Keratinocyte (primary cell): ENCODE data around the gene CLDN5.

ENCODE experiments used
- EZH2 ChIP-seq: IDR thresholded peaks from one replicate; pipeline ENCODE4 v1.6.1; 2012; ENCODE audit warnings: inconsistent platforms, mild to moderate bottlenecking, low read length, moderate library complexity
- TF ChIP-seq, protein P1 (sequence below), 3 experiments: IDR thresholded peaks in 1 of 3; conservative IDR thresholded peaks in 1 of 3; optimal IDR thresholded peaks in 1 of 3; 2 replicates in 2 of 3; 3 replicates in 1 of 3; pipeline versions ENCODE3 to v1.5.1; 2011; ENCODE audit warnings: low read length in 3 of 3, mild to moderate bottlenecking in 3 of 3, moderate library complexity in 2 of 3, control low read depth in 1 of 3, inconsistent platforms in 1 of 3; ENCODE audit not compliant: insufficient read depth in 2 of 3; ENCODE audit errors: extremely low read depth in 1 of 3

DNA sequence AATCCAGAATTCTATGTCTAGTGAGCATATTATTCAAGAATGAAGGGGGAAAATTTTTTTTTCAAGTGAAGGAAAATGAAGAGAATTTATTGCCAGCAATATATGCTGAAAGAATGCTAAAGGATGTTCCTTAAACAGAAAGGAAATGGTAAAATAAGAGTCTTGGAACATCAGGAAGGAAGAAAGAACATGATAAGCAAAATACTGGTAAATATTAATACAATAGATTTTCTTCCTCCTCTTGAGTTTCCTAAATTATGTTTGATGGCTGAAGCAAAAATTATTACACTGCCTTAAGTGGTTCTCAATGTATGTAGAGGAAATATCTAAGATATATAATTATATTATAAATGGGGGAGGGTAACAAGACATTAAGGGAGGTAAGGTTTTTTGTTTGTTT, 9.6 kb upstream of the CLDN5 start:
- TF ChIP-seq, protein P1, sequence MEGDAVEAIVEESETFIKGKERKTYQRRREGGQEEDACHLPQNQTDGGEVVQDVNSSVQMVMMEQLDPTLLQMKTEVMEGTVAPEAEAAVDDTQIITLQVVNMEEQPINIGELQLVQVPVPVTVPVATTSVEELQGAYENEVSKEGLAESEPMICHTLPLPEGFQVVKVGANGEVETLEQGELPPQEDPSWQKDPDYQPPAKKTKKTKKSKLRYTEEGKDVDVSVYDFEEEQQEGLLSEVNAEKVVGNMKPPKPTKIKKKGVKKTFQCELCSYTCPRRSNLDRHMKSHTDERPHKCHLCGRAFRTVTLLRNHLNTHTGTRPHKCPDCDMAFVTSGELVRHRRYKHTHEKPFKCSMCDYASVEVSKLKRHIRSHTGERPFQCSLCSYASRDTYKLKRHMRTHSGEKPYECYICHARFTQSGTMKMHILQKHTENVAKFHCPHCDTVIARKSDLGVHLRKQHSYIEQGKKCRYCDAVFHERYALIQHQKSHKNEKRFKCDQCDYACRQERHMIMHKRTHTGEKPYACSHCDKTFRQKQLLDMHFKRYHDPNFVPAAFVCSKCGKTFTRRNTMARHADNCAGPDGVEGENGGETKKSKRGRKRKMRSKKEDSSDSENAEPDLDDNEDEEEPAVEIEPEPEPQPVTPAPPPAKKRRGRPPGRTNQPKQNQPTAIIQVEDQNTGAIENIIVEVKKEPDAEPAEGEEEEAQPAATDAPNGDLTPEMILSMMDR (optimal IDR thresholded peaks at IDR 0.05 in 1 of 3, IDR thresholded peaks at IDR 0.05 in 1 of 3, conservative IDR thresholded peaks at IDR 0.05 in 1 of 3; ENCODE audit: extremely low read depth in 1 of 3, insufficient read depth in 2 of 3, low read length in 3 of 3) = no peak
- no peak for TF ChIP-seq EZH2
